HepG2 (cell line): ENCODE data around the gene MARCHF6. TPM values are rescaled to one million over a fixed set of nuclear protein-coding genes. Genes with fewer than 3 reads are reported as not detected.

Source experiments
- ATAC-seq: fragments of 200-7000 bp; cut with Tn5 transposase; 3 replicates; pipeline ENCODE4 v1.9.1; 2020; ENCODE audit warnings: mild to moderate bottlenecking, moderate library complexity
- BruUV-seq: library from RNA; stranded (reverse); fragments of 400-500 nt; replicated peaks from 2 replicates; lab custom pipeline; 2021; lab: Mats Ljungman, UMichigan
- CTCF ChIA-PET: fragments of 300-600 bp; formaldehyde crosslinking; extraction: SDS; loops from one replicate; lab custom pipeline; 2021; ENCODE audit warnings: low total read pairs, inconsistent platforms, low intra/inter-chr PET ratio; lab: Yijun Ruan, JAX
- POLR2A ChIA-PET: fragments of 350-600 bp; sonication (Branson Sonifier 250); formaldehyde crosslinking; loops from one replicate; lab custom pipeline; 2020; ENCODE audit warnings: antibody characterized with exemption, inconsistent platforms; lab: Yijun Ruan, JAX
- DNase-seq: peaks from one replicate; pipeline ENCODE4 v3.0.0-alpha.2; 2015; ENCODE audit warnings: low spot score
- FAIRE-seq: peaks from 3 replicates; lab custom pipeline; 2011; peaks lifted over from hg19 to GRCh38; lab: Jason Lieb, UNC
- H2AFZ ChIP-seq: one replicate; pipeline ENCODE4 v1.6.1; 2011; ENCODE audit warnings: low read length, inconsistent platforms
- H3K27ac ChIP-seq: fragments of 300-600 bp; 3 replicates; pipeline ENCODE4 v1.8.0; 2011; ENCODE audit warnings: mixed run types, mild to moderate bottlenecking, mixed read lengths, low read length, inconsistent platforms; ENCODE audit not compliant: insufficient read depth; ENCODE audit errors: extremely low read length
- H3K27me3 ChIP-seq, 2 experiments: fragments of 200-600 bp in 1 of 2; 2 replicates in 1 of 2; 3 replicates in 1 of 2; pipeline versions ENCODE4 v1.6.0 to v1.8.0; 2011; ENCODE audit warnings: low read length in 2 of 2, mild to moderate bottlenecking in 2 of 2, moderate library complexity in 2 of 2, inconsistent platforms in 1 of 2; ENCODE audit not compliant: insufficient read depth in 2 of 2, control insufficient read depth in 1 of 2
- H3K36me3 ChIP-seq, 2 experiments: fragments of 200-600 bp in 1 of 2; replicated peaks in 1 of 2; 2 replicates in 1 of 2; 3 replicates in 1 of 2; pipeline versions ENCODE4 v1.5.1 to v1.8.0; 2011; ENCODE audit warnings: low read length in 2 of 2, inconsistent platforms in 1 of 2; ENCODE audit not compliant: insufficient read depth in 2 of 2, control insufficient read depth in 1 of 2
- H3K4me1 ChIP-seq: 2 replicates; pipeline ENCODE4 v1.5.1; 2012; ENCODE audit warnings: low read length, inconsistent platforms; ENCODE audit not compliant: insufficient read depth
- H3K4me2 ChIP-seq: 2 replicates; pipeline ENCODE4 v1.6.0; 2011; ENCODE audit warnings: low read depth, low read length, inconsistent platforms
- H3K4me3 ChIP-seq, 3 experiments: fragments of 200-600 bp in 1 of 3; sonication (generic), shearing (Covaris generic) in 1 of 3; replicated peaks in 1 of 3; 2 replicates each; pipeline ENCODE4 v1.5.1; 2011 to 2016; ENCODE audit warnings: low read length in 3 of 3, inconsistent platforms in 2 of 3, low read depth in 2 of 3, mild to moderate bottlenecking in 2 of 3, control low read depth in 1 of 3, mixed read lengths in 1 of 3; ENCODE audit not compliant: insufficient read depth in 1 of 3
- H3K79me2 ChIP-seq: one replicate; pipeline ENCODE4 v1.6.1; 2011; ENCODE audit warnings: low read length, inconsistent platforms; ENCODE audit not compliant: insufficient read depth
- H3K9ac ChIP-seq: 2 replicates; pipeline ENCODE4 v1.6.0; 2011; ENCODE audit warnings: mild to moderate bottlenecking, low read depth, low read length, inconsistent platforms; ENCODE audit not compliant: insufficient read depth
- H3K9me3 ChIP-seq: 2 replicates; pipeline ENCODE4 v1.5.1; 2012; ENCODE audit warnings: mild to moderate bottlenecking, low read length
- H4K20me1 ChIP-seq: 2 replicates; pipeline ENCODE4 v1.6.0; 2011; ENCODE audit warnings: inconsistent platforms, mild to moderate bottlenecking, low read length, moderate library complexity; ENCODE audit not compliant: insufficient read depth
- EED ChIP-seq: sonication (generic); formaldehyde crosslinking; IDR thresholded peaks from 2 replicates; pipeline ENCODE4 v1.5.0; 2020; ENCODE audit warnings: mild to moderate bottlenecking, missing genetic modification reagents
- ESRRA ChIP-seq: sonication (generic); formaldehyde crosslinking; IDR thresholded peaks from 2 replicates; pipeline ENCODE4 v1.5.1; 2020; ENCODE audit warnings: mild to moderate bottlenecking, low read depth, missing genetic modification reagents
- KAT2B ChIP-seq: fragments of 150-350 bp; IDR thresholded peaks from 2 replicates; pipeline ENCODE4 v1.6.1; 2014; ENCODE audit warnings: low read depth, low read length, borderline replicate concordance
- MED8 ChIP-seq: sonication (generic); formaldehyde crosslinking; IDR thresholded peaks from 2 replicates; pipeline ENCODE4 v1.8.1; 2023; ENCODE audit warnings: mild to moderate bottlenecking, missing genetic modification reagents; ENCODE audit not compliant: insufficient replicate concordance
- PCBP2 ChIP-seq: fragments of 200-400 bp; formaldehyde crosslinking; optimal IDR thresholded peaks from 2 replicates; pipeline ENCODE3; 2018; ENCODE audit warnings: low read length, low read depth; ENCODE audit not compliant: poor library complexity, severe bottlenecking
- SIX1 ChIP-seq: sonication (generic); formaldehyde crosslinking; IDR thresholded peaks from 2 replicates; pipeline ENCODE4 v1.4.0; 2020; ENCODE audit warnings: missing genetic modification reagents, borderline replicate concordance
- WGBS: methylation state at CpG from one replicate; pipeline ENCODE4 v1.1.6; 2017; ENCODE audit warnings: low lambda C conversion rate; 5-methylcytosine and 5-hydroxymethylcytosine counted together
- in situ Hi-C: cut with HindIII; loops from 2 replicates; pipeline ENCODE4 v1.10.0; 2017; ENCODE audit warnings: low pct_unique_long_range_greater_than_20kb; ENCODE audit not compliant: extremely low pct_ligation_motif_present
- intact Hi-C: fragments of 100-400 bp; cut with micrococcal nuclease; formaldehyde crosslinking; loops from one replicate; pipeline ENCODE4 v1.10.0; 2022; ENCODE audit not compliant: unreplicated experiment
- polyA plus RNA-seq, 8 experiments: library from polyadenylated mRNA; depleted of rRNA in 3 of 8; stranded (reverse) in 7 of 8; unstranded in 1 of 8; fragments of >200 nt; fragmentation: Illumina TruSeq in 4 of 8; extraction: Trizol in 4 of 8; gene quantifications; 2 replicates each; pipeline versions ENCODE4 v1.2.1 to v1.2.3, GENCODE V29; 2011 to 2016; ENCODE audit warnings: low read depth in 4 of 8, missing spikeins in 1 of 8, mixed read lengths in 1 of 8; ENCODE audit not compliant: insufficient read depth in 1 of 8
- total RNA-seq, 5 experiments: library from RNA; depleted of rRNA; stranded (reverse); fragments of >200 nt; fragmentation: Illumina TruSeq; extraction: Trizol; gene quantifications; 2 replicates each; pipeline ENCODE4 v1.2.3, GENCODE V29; 2016; ENCODE audit warnings: low read depth in 1 of 5
- TF ChIP-seq, protein P1 (sequence below): sonication (generic); formaldehyde crosslinking; IDR thresholded peaks from 2 replicates; pipeline ENCODE4 v1.4.0; 2020; ENCODE audit warnings: missing genetic modification reagents
- TF ChIP-seq, protein P2 (sequence below): IDR thresholded peaks from 2 replicates; pipeline ENCODE4 v1.6.1; 2016
- TF ChIP-seq, protein P3 (sequence below): IDR thresholded peaks from 2 replicates; pipeline ENCODE4 v1.6.1; 2016; ENCODE audit warnings: missing compliant biosample characterization, missing genetic modification reagents, borderline replicate concordance

The MARCHF6 gene
- total and polyA plus RNA-seq, 2 of the 13 experiments (the other 11 are each of a cell fraction or from before 2014, with no cell fraction given) = 48.6 to 107 TPM

DNA sequence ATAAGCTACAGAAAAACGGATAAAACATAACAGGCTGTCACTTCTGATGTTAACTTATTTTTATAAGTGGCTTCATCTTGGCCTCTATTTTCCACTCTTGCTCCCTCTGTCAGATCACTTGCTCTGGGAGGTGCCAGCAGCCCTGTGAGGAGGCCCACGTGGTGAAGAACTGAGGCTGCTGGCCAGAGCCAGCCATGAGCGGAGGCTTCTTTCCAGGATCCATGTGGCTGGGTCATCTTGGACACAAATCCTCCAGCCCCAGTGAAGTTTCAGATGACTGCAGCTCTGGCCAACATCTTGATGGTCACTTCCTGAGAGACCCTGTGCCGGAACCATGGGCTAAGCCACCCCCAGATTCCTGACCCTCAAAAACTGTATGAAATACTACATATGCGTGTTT lies 38.3 kb upstream of the MARCHF6 start:
- H3K9me3 ChIP-seq = no peaks in the 10 kb centered on the region
- 62% methylated on average over 5 of the region's 5 CpGs for WGBS

More for the DNA sequence above, 38.3 kb upstream of the MARCHF6 start:
- Histone ChIP-seq H3K9ac (no peak overlapping the region), H3K79me2 (no peaks in the 10 kb centered on the region), H3K27me3 (peaks cover 2 to 3% of the 10 kb centered on the region in 2 experiments; a peak in 1 of 5 replicates), H3K4me3 (no peak overlapping the region), H3K4me1 (peaks cover 17% of the 10 kb centered on the region), H3K36me3 (no peaks in the 10 kb centered on the region), H3K27ac (no peak overlapping the region), H3K4me2 (no peak overlapping the region), H2AFZ (no peak overlapping the region), H4K20me1 (no peaks in the 10 kb centered on the region)
- CTCF ChIA-PET = no interaction called here
- no peak for ATAC-seq
- no peak for DNase-seq
- intact Hi-C loops (no loop called here), in situ Hi-C loops (no loop called here)
- no TSS peak for BruUV-seq
- POLR2A ChIA-PET = no interaction called here
- FAIRE-seq = no peak
- no peak for TF ChIP-seq KAT2B
- TF ChIP-seq, protein P1, sequence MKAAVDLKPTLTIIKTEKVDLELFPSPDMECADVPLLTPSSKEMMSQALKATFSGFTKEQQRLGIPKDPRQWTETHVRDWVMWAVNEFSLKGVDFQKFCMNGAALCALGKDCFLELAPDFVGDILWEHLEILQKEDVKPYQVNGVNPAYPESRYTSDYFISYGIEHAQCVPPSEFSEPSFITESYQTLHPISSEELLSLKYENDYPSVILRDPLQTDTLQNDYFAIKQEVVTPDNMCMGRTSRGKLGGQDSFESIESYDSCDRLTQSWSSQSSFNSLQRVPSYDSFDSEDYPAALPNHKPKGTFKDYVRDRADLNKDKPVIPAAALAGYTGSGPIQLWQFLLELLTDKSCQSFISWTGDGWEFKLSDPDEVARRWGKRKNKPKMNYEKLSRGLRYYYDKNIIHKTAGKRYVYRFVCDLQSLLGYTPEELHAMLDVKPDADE (CRISPR knock-in tag) = no peak
- no peak for TF ChIP-seq SIX1 (CRISPR knock-in tag)
- TF ChIP-seq, protein P2, sequence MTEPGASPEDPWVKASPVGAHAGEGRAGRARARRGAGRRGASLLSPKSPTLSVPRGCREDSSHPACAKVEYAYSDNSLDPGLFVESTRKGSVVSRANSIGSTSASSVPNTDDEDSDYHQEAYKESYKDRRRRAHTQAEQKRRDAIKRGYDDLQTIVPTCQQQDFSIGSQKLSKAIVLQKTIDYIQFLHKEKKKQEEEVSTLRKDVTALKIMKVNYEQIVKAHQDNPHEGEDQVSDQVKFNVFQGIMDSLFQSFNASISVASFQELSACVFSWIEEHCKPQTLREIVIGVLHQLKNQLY = no peak
- no peak for TF ChIP-seq ESRRA (CRISPR knock-in tag)
- no peak for TF ChIP-seq PCBP2
- TF ChIP-seq EED (CRISPR knock-in tag) = no peak
- TF ChIP-seq, protein P3, sequence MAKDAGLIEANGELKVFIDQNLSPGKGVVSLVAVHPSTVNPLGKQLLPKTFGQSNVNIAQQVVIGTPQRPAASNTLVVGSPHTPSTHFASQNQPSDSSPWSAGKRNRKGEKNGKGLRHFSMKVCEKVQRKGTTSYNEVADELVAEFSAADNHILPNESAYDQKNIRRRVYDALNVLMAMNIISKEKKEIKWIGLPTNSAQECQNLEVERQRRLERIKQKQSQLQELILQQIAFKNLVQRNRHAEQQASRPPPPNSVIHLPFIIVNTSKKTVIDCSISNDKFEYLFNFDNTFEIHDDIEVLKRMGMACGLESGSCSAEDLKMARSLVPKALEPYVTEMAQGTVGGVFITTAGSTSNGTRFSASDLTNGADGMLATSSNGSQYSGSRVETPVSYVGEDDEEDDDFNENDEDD (CRISPR knock-in tag) = no peak
- TF ChIP-seq MED8 = no peak
